Skeletal muscle satellite cell (primary cell): ENCODE results near the gene HAUS1.

ENCODE experiments used
- H3K27me3 ChIP-seq: 2 replicates; pipeline ENCODE4 v1.7.0; 2013; ENCODE audit warnings: low read length; ENCODE audit not compliant: control insufficient read depth, insufficient read depth
- H3K36me3 ChIP-seq: 2 replicates; pipeline ENCODE4 v1.7.0; 2013; ENCODE audit warnings: mild to moderate bottlenecking, control low read depth, low read length; ENCODE audit not compliant: insufficient read depth
- H3K4me1 ChIP-seq: 2 replicates; pipeline ENCODE4 v1.7.0; 2013; ENCODE audit warnings: low read length; ENCODE audit not compliant: control insufficient read depth, insufficient read depth
- H3K4me2 ChIP-seq: 2 replicates; pipeline ENCODE4 v1.7.0; 2013; ENCODE audit warnings: mild to moderate bottlenecking, low read length
- H3K4me3 ChIP-seq: 2 replicates; pipeline ENCODE4 v1.7.0; 2013; ENCODE audit warnings: low read length
- H3K9ac ChIP-seq: 2 replicates; pipeline ENCODE4 v1.7.0; 2013; ENCODE audit warnings: mild to moderate bottlenecking, low read depth, low read length, moderate library complexity
- H3K9me3 ChIP-seq: replicated peaks from 2 replicates; pipeline ENCODE4 v1.7.0; 2013; ENCODE audit warnings: mild to moderate bottlenecking, control low read depth, low read length

The HAUS1 gene

DNA sequence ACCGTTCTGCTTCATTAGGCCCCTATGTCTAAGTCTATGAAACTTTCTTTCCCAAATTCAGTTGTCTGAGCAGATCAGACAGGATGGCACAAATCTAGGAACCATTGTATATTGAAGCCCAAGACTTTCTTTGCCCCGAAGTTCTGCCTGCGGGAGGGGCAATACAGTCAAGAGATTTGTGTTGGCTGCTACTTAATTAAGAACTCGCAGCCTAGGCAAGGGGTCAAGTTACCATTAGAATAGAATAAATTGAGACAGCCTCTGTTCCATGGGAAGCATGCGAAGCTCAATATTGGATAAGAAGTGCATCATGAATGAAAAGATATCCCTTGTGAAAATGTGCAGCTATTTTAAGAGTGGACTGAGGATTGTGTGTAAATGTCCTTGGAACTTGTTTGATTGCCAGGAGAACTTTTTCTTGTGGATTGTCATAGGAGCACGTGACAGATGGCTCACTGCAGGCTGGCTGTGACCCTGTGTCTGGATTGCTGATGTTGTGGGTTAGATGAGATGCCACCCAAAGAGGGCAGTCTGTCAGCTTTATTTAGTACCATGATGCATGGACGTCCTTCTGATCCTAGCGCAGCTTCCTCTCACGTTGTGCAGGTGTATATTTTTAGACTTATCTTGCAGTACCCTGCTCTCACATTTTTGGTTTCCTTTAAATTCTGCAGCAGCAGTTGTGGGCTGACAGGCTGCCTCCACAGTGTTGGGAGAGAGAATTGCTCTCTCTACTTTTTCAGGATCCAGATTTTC is 30.9 kb downstream of the HAUS1 start:
- Histone ChIP-seq H3K27me3 (no peaks in the 10 kb centered on the region), H3K9me3 (no peaks in the 10 kb centered on the region), H3K36me3 (peaks cover 2% of the 10 kb centered on the region), H3K4me1 (peaks cover 7% of the 10 kb centered on the region), H3K4me2 (no peak overlapping the region), H3K4me3 (no peak overlapping the region), H3K9ac (no peak overlapping the region)

DNA sequence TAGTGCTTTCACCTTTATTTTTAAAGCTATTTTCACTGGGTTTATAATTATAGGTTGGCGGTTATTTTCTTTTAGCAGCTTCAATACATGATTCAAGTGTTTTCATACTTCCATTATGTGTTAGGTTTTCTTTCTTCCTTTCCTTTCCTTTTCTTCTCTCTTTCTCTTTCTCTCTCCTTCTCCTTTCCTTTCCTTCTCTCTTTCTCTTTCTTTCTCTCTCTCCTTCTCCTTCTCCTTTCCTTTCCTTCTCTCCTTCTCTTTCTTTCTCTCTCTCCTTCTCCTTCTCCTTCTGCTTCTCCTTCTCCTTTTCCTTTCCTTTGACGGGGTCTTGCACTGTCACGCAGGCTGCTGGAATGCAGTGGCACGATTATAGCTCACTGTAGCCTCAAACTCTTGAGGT is 36.0 kb downstream of the HAUS1 start:
- H3K4me3 ChIP-seq = no peak overlapping the region
- no peaks in the 10 kb centered on the region for H3K27me3 ChIP-seq
- peaks cover 2% of the 10 kb centered on the region for H3K4me1 ChIP-seq
- no peaks in the 10 kb centered on the region for H3K36me3 ChIP-seq
- H3K9ac ChIP-seq = no peak overlapping the region
- H3K9me3 ChIP-seq = no peaks in the 10 kb centered on the region
- H3K4me2 ChIP-seq = no peak overlapping the region

DNA sequence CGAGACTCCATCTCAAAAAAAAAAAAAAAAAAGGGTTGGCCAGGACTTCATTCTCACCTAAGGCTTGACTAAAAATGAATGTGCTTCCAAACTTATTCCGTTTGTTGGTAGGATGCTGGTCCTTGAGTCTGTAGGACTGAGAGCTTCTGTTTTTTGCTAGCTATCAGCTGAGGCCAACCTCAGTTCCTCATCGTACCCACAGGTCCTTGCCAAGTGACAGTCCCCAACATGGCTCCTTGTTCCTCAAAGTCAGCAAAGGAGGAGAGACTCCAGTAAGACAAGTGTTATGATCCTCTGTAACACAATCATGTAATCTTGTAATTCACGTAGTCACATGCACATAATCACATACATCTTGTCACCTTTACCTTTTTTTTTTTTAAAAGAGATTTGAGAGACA is 37.0 kb downstream of the HAUS1 start:
- H3K27me3 ChIP-seq = no peaks in the 10 kb centered on the region
- no peaks in the 10 kb centered on the region for H3K9me3 ChIP-seq
- H3K4me3 ChIP-seq = no peak overlapping the region
- no peaks in the 10 kb centered on the region for H3K4me1 ChIP-seq
- H3K36me3 ChIP-seq = no peaks in the 10 kb centered on the region
- no peak overlapping the region for H3K4me2 ChIP-seq
- H3K9ac ChIP-seq = no peak overlapping the region

DNA sequence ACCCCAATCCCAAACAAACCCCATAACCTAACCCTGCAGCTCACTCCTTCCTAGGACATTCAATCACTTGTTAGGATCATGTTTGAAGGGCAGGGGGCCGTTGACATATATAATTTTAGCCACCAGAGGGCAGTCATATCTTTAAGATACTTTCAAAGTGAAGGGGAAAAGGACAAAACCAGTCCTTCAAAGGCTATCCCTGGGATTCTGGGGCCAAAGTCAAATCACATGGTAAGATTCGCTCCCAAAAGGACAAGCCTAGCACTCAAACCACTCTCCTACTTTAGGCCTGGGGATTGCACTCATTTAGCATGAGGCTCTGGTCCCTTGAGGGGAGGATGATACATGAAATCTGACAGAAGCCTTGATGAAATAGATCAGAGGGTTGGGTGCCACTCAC is 44.6 kb downstream of the HAUS1 start:
- H3K4me1 ChIP-seq = peaks cover 22% of the 10 kb centered on the region
- no peaks in the 10 kb centered on the region for H3K9me3 ChIP-seq
- H3K36me3 ChIP-seq = no peaks in the 10 kb centered on the region
- H3K4me2 ChIP-seq = no peak overlapping the region
- H3K27me3 ChIP-seq = no peaks in the 10 kb centered on the region
- no peak overlapping the region for H3K4me3 ChIP-seq
- H3K9ac ChIP-seq = no peak overlapping the region

DNA sequence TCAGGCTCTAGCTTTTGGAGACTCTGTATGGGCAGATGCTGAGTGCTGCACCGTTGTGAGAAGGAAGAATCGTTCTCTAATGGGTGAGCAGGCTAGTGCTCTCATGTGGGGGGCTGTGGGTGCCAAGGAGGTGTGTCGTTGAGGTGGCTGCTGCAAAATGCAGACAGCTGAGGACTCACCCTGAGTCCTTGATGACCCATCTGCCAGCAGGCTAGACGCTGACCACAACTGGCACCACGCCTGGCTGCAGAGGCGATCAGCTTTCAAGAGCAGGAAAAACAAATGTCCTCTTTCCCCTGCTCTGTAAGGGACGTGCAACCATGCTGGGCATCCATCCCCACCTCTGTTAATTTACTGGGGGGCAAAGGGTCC is 48.2 kb downstream of the HAUS1 start:
- Histone ChIP-seq H3K9me3 (no peaks in the 10 kb centered on the region), H3K36me3 (no peaks in the 10 kb centered on the region), H3K27me3 (no peaks in the 10 kb centered on the region), H3K4me2 (peak overlapping the region; percentile 81), H3K4me3 (peak overlapping the region; percentile 58), H3K9ac (peak overlapping the region; percentile 46), H3K4me1 (peaks cover 47% of the 10 kb centered on the region)

DNA sequence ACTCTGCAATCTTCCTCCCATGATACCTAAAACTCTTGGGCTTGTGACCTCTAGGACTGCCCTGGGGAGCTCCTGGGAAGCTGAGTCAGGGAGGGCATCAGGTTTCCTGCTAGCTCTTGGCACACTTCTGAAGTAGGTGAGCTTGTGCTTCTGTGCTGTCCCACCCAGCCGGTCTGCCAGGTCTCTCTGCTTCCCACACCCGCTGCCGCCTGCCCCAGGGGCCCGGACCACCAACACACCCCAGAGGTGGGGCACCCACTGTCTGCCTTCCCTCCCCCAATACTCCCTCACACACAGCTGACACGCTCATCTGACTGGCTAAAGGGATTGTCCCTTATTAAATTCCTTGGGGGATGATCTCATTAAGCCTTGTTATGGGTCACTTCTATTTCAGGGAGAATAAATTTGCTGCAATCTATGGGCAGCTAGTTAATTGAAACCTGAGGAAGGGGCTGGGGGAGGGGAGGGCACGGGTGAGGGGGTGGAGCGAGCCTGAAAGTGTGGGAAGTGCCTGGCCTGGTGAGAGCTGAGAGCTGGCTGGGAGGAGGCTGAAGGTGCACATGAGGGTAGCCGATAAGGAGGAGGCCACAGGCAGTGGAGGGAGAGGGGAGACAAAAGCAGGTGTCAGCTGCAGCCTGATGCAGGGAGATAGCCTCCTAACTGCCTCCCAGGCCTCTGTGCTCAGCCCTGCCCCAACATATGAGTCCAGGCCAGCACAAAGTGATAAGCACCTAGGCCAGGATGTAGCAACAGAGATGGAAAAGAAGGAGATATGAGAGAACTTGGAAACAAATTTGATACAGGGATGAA is 48.8 kb downstream of the HAUS1 start:
- H3K36me3 ChIP-seq = no peaks in the 10 kb centered on the region
- peak overlapping the region; percentile 58 for H3K4me3 ChIP-seq
- peaks cover 47% of the 10 kb centered on the region for H3K4me1 ChIP-seq

DNA sequence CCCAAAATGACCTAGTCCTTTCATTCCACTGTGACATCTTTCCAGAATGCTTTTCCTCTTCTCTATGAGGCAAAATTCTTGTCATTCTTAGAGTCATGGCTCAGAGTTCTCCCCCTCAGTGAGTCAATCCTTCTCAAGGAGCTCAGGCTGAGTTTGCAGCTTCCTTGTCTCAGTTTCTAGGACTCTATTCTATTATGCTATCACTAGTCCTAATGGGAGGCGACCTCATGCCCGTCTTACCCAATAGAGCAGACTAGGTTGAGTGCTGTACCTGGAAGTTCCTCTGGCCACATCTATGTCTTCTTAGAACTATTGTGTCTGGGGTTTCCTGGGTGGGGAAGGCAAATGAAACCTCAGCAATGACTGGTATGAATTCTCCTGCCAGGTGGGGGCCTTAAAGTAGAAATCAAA is 51.5 kb downstream of the HAUS1 start:
- Histone ChIP-seq H3K4me1 (peaks cover 56% of the 10 kb centered on the region), H3K27me3 (no peaks in the 10 kb centered on the region), H3K9ac (peak overlapping the region; percentile 41), H3K9me3 (no peaks in the 10 kb centered on the region), H3K4me2 (peak overlapping the region; percentile 69), H3K36me3 (no peaks in the 10 kb centered on the region), H3K4me3 (peak overlapping the region; percentile 43)

More for the DNA sequence above, 48.8 kb downstream of the HAUS1 start:
- Histone ChIP-seq H3K9me3 (no peaks in the 10 kb centered on the region), H3K9ac (peak overlapping the region; percentile 46), H3K4me2 (peak overlapping the region; percentile 81), H3K27me3 (no peaks in the 10 kb centered on the region)

DNA sequence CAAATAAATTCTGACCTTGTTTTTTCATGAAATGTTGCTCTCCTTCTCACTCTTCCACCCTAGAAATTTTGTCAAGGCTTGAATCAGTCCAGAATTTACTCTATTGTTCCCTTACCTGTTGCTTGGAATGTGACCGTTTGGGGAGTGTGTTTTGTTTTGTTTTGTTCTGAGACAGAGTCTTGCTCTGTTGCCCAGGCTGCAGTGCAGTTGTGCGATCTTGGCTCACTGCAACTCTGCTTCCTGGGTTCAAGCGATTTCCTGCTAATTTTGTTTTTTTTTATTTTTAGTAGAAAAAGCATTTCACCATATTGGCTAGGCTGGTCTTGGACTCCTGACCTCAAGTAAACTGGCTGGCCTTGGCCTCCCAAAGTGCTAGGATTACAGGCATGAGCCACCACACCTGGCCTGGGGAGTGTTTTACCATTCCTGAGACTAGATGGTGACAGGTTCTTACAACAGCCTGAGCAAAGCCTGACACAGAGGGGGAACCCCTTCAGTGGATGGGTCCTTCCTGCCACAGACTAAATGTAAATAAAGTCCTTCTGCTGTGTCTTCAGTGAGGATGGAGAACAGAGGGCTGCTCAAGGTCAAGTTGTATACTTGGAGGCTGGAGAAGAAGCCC is 52.0 kb downstream of the HAUS1 start:
- Histone ChIP-seq H3K9ac (no peak overlapping the region), H3K36me3 (no peaks in the 10 kb centered on the region), H3K9me3 (no peaks in the 10 kb centered on the region), H3K4me3 (no peak overlapping the region), H3K27me3 (no peaks in the 10 kb centered on the region), H3K4me2 (peak overlapping the region; percentile 69), H3K4me1 (peaks cover 56% of the 10 kb centered on the region)

DNA sequence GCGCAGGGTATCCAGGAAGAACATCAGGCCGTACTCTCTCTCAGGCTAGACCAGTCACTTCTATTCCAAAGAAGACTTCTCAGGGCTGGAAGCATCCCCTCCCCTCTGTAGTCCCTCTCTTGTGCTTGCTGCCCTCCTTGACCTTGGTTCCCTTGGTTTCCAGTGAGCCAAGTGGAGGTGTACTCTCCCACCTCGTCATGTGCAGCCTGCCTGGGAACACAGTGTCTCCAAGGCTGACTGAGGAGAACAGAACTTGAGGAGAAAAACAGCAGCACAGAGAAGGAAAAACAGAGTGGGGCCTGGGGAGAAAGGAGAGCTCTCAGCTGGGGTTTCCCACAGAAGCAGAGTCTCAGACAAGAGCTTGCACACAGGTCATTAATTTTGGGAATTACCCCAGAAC is 52.7 kb downstream of the HAUS1 start:
- Histone ChIP-seq H3K4me2 (no peak overlapping the region), H3K4me1 (peaks cover 54% of the 10 kb centered on the region), H3K36me3 (no peaks in the 10 kb centered on the region), H3K9ac (no peak overlapping the region), H3K27me3 (no peaks in the 10 kb centered on the region), H3K9me3 (no peaks in the 10 kb centered on the region), H3K4me3 (no peak overlapping the region)

DNA sequence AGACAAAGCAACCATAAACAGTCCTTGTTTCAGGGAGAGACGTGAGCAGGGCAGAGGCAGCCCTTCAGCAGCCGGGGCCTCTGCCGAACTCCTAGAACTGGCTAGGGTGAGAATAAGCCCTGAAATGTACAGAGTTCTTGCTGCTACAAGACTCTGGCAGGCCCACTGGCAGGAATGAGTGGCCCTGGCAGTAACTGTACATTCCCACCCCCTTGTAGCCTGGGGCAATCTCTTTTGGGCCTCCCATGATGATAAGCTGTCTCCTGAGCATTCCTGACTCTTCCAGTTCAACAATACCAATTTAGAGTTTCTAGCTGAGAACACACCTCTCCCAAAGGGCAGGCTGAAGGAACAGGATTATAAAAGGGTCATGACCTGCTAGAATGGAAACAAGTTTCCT is 54.3 kb downstream of the HAUS1 start:
- Histone ChIP-seq H3K4me2 (no peak overlapping the region), H3K27me3 (no peaks in the 10 kb centered on the region), H3K9ac (no peak overlapping the region)

DNA sequence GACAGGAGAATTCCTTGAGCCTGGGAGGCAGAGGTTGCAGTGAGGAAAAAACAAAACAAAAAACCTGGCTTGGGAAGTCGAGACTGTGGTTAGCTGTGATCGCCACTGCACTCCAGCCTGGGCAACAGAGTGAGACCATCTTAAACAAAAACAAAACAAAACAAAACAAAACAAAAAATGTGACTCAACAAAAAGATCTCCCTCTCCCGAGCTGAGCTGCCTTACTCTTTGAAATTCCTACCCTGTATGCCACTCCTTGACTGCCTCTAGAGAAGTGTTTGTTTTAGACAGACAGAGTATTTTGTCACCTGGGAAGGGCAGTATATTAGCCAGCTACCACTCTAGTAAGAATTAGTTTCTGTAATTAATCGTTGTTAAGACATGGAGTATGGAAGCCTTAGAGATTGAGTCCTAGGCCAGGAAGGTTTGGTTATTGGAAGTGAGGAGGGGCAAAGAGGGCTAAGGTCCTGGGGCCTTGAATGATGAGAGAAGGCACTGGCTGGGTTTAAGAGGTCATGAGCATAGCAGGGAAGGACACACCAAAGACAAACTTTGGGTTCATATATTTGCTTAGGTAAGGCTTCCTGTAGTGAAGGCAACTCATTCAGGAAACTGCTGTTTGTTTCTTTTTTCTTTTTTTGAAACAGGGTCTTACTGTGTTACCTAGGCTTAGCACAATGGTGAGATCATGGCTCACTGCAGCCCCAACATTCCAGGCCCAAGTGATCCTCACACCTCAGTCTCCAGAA is 56.0 kb downstream of the HAUS1 start:
- no peaks in the 10 kb centered on the region for H3K9me3 ChIP-seq
- H3K4me2 ChIP-seq = no peak overlapping the region
- H3K4me1 ChIP-seq = peaks cover 25% of the 10 kb centered on the region
- no peak overlapping the region for H3K4me3 ChIP-seq
- no peaks in the 10 kb centered on the region for H3K27me3 ChIP-seq
- H3K9ac ChIP-seq = no peak overlapping the region
- H3K36me3 ChIP-seq = no peaks in the 10 kb centered on the region

More for the DNA sequence above, 54.3 kb downstream of the HAUS1 start:
- no peak overlapping the region for H3K4me3 ChIP-seq
- no peaks in the 10 kb centered on the region for H3K9me3 ChIP-seq
- peaks cover 37% of the 10 kb centered on the region for H3K4me1 ChIP-seq
- no peaks in the 10 kb centered on the region for H3K36me3 ChIP-seq
